HepG2 (cell line): ENCODE data around the gene SH2D3C. TPM values are rescaled to one million over a fixed set of nuclear protein-coding genes. Genes with fewer than 3 reads are reported as not detected.

Source experiments
- ATAC-seq: fragments of 200-7000 bp; cut with Tn5 transposase; 3 replicates; pipeline ENCODE4 v1.9.1; 2020; ENCODE audit warnings: mild to moderate bottlenecking, moderate library complexity
- BruUV-seq: library from RNA; stranded (reverse); fragments of 400-500 nt; replicated peaks from 2 replicates; lab custom pipeline; 2021; lab: Mats Ljungman, UMichigan
- CTCF ChIA-PET: fragments of 300-600 bp; formaldehyde crosslinking; extraction: SDS; loops from one replicate; lab custom pipeline; 2021; ENCODE audit warnings: low total read pairs, inconsistent platforms, low intra/inter-chr PET ratio; lab: Yijun Ruan, JAX
- POLR2A ChIA-PET: fragments of 350-600 bp; sonication (Branson Sonifier 250); formaldehyde crosslinking; loops from one replicate; lab custom pipeline; 2020; ENCODE audit warnings: antibody characterized with exemption, inconsistent platforms; lab: Yijun Ruan, JAX
- DNase-seq: peaks from one replicate; pipeline ENCODE4 v3.0.0-alpha.2; 2015; ENCODE audit warnings: low spot score
- FAIRE-seq: peaks from 3 replicates; lab custom pipeline; 2011; peaks lifted over from hg19 to GRCh38; lab: Jason Lieb, UNC
- H2AFZ ChIP-seq: one replicate; pipeline ENCODE4 v1.6.1; 2011; ENCODE audit warnings: low read length, inconsistent platforms
- H3K27ac ChIP-seq: fragments of 300-600 bp; 3 replicates; pipeline ENCODE4 v1.8.0; 2011; ENCODE audit warnings: mixed run types, mild to moderate bottlenecking, mixed read lengths, low read length, inconsistent platforms; ENCODE audit not compliant: insufficient read depth; ENCODE audit errors: extremely low read length
- H3K27me3 ChIP-seq, 2 experiments: fragments of 200-600 bp in 1 of 2; 2 replicates in 1 of 2; 3 replicates in 1 of 2; pipeline versions ENCODE4 v1.6.0 to v1.8.0; 2011; ENCODE audit warnings: low read length in 2 of 2, mild to moderate bottlenecking in 2 of 2, moderate library complexity in 2 of 2, inconsistent platforms in 1 of 2; ENCODE audit not compliant: insufficient read depth in 2 of 2, control insufficient read depth in 1 of 2
- H3K36me3 ChIP-seq, 2 experiments: fragments of 200-600 bp in 1 of 2; replicated peaks in 1 of 2; 2 replicates in 1 of 2; 3 replicates in 1 of 2; pipeline versions ENCODE4 v1.5.1 to v1.8.0; 2011; ENCODE audit warnings: low read length in 2 of 2, inconsistent platforms in 1 of 2; ENCODE audit not compliant: insufficient read depth in 2 of 2, control insufficient read depth in 1 of 2
- H3K4me1 ChIP-seq: 2 replicates; pipeline ENCODE4 v1.5.1; 2012; ENCODE audit warnings: low read length, inconsistent platforms; ENCODE audit not compliant: insufficient read depth
- H3K4me2 ChIP-seq: 2 replicates; pipeline ENCODE4 v1.6.0; 2011; ENCODE audit warnings: low read depth, low read length, inconsistent platforms
- H3K4me3 ChIP-seq, 3 experiments: fragments of 200-600 bp in 1 of 3; sonication (generic), shearing (Covaris generic) in 1 of 3; replicated peaks in 1 of 3; 2 replicates each; pipeline ENCODE4 v1.5.1; 2011 to 2016; ENCODE audit warnings: low read length in 3 of 3, inconsistent platforms in 2 of 3, low read depth in 2 of 3, mild to moderate bottlenecking in 2 of 3, control low read depth in 1 of 3, mixed read lengths in 1 of 3; ENCODE audit not compliant: insufficient read depth in 1 of 3
- H3K79me2 ChIP-seq: one replicate; pipeline ENCODE4 v1.6.1; 2011; ENCODE audit warnings: low read length, inconsistent platforms; ENCODE audit not compliant: insufficient read depth
- H3K9ac ChIP-seq: 2 replicates; pipeline ENCODE4 v1.6.0; 2011; ENCODE audit warnings: mild to moderate bottlenecking, low read depth, low read length, inconsistent platforms; ENCODE audit not compliant: insufficient read depth
- H3K9me3 ChIP-seq: 2 replicates; pipeline ENCODE4 v1.5.1; 2012; ENCODE audit warnings: mild to moderate bottlenecking, low read length
- H4K20me1 ChIP-seq: 2 replicates; pipeline ENCODE4 v1.6.0; 2011; ENCODE audit warnings: inconsistent platforms, mild to moderate bottlenecking, low read length, moderate library complexity; ENCODE audit not compliant: insufficient read depth
- ELF1 ChIP-seq: sonication (generic); formaldehyde crosslinking; IDR thresholded peaks from 2 replicates; pipeline ENCODE4 v1.4.0; 2020; ENCODE audit warnings: missing genetic modification reagents
- FOXK1 ChIP-seq: sonication (generic); formaldehyde crosslinking; IDR thresholded peaks from 2 replicates; pipeline ENCODE4 v1.4.0; 2020; ENCODE audit warnings: low read depth, missing genetic modification reagents, borderline replicate concordance
- NKX3-1 ChIP-seq: sonication (generic); formaldehyde crosslinking; IDR thresholded peaks from 2 replicates; pipeline ENCODE4 v1.5.0; 2020; ENCODE audit warnings: missing genetic modification reagents
- PITX1 ChIP-seq: sonication (generic); formaldehyde crosslinking; IDR thresholded peaks from 2 replicates; pipeline ENCODE4 v1.5.1; 2020; ENCODE audit warnings: mild to moderate bottlenecking, missing genetic modification reagents
- RFXAP ChIP-seq: sonication (generic); formaldehyde crosslinking; IDR thresholded peaks from 2 replicates; pipeline ENCODE4 v1.4.0; 2020; ENCODE audit warnings: missing genetic modification reagents, borderline replicate concordance
- SATB2 ChIP-seq: sonication (generic); formaldehyde crosslinking; IDR thresholded peaks from 2 replicates; pipeline ENCODE4 v1.5.0; 2020; ENCODE audit warnings: missing genetic modification reagents
- SP1 ChIP-seq, 2 experiments: fragments of 450-650 bp in 1 of 2; sonication (generic) in 1 of 2; formaldehyde crosslinking in 1 of 2; IDR thresholded peaks; 2 replicates each; pipeline versions ENCODE4 v1.4.0 to v1.6.1; 2016 to 2020; ENCODE audit warnings: missing genetic modification reagents in 1 of 2
- TBP ChIP-seq: sonication (generic); formaldehyde crosslinking; IDR thresholded peaks from 2 replicates; pipeline ENCODE4 v1.5.0; 2020; ENCODE audit warnings: missing genetic modification reagents
- XBP1 ChIP-seq: sonication (generic); formaldehyde crosslinking; IDR thresholded peaks from 2 replicates; pipeline ENCODE4 v1.5.0; 2020; ENCODE audit warnings: missing genetic modification reagents
- ZNF253 ChIP-seq: sonication (generic); formaldehyde crosslinking; IDR thresholded peaks from 2 replicates; pipeline ENCODE4 v1.8.0; 2022; ENCODE audit warnings: mild to moderate bottlenecking, missing genetic modification reagents, borderline replicate concordance
- ZNF660 ChIP-seq: sonication (generic); formaldehyde crosslinking; IDR thresholded peaks from 2 replicates; pipeline ENCODE4 v1.5.1; 2020; ENCODE audit warnings: mild to moderate bottlenecking, low read depth, missing genetic modification reagents, borderline replicate concordance
- ZNF777 ChIP-seq: sonication (generic); formaldehyde crosslinking; IDR thresholded peaks from 2 replicates; pipeline ENCODE4 v1.4.0; 2020; ENCODE audit warnings: missing genetic modification reagents
- ZSCAN29 ChIP-seq: sonication (generic); formaldehyde crosslinking; conservative IDR thresholded peaks from 2 replicates; pipeline ENCODE4 v1.4.0; 2020; ENCODE audit warnings: mild to moderate bottlenecking, missing genetic modification reagents
- WGBS: methylation state at CpG from one replicate; pipeline ENCODE4 v1.1.6; 2017; ENCODE audit warnings: low lambda C conversion rate; 5-methylcytosine and 5-hydroxymethylcytosine counted together
- in situ Hi-C: cut with HindIII; loops from 2 replicates; pipeline ENCODE4 v1.10.0; 2017; ENCODE audit warnings: low pct_unique_long_range_greater_than_20kb; ENCODE audit not compliant: extremely low pct_ligation_motif_present
- intact Hi-C: fragments of 100-400 bp; cut with micrococcal nuclease; formaldehyde crosslinking; loops from one replicate; pipeline ENCODE4 v1.10.0; 2022; ENCODE audit not compliant: unreplicated experiment
- polyA plus RNA-seq, 8 experiments: library from polyadenylated mRNA; depleted of rRNA in 3 of 8; stranded (reverse) in 7 of 8; unstranded in 1 of 8; fragments of >200 nt; fragmentation: Illumina TruSeq in 4 of 8; extraction: Trizol in 4 of 8; gene quantifications; 2 replicates each; pipeline versions ENCODE4 v1.2.1 to v1.2.3, GENCODE V29; 2011 to 2016; ENCODE audit warnings: low read depth in 4 of 8, missing spikeins in 1 of 8, mixed read lengths in 1 of 8; ENCODE audit not compliant: insufficient read depth in 1 of 8
- total RNA-seq, 5 experiments: library from RNA; depleted of rRNA; stranded (reverse); fragments of >200 nt; fragmentation: Illumina TruSeq; extraction: Trizol; gene quantifications; 2 replicates each; pipeline ENCODE4 v1.2.3, GENCODE V29; 2016; ENCODE audit warnings: low read depth in 1 of 5
- TF ChIP-seq, protein P1 (sequence below): sonication (generic); formaldehyde crosslinking; IDR thresholded peaks from 2 replicates; pipeline ENCODE4 v1.8.1; 2022; ENCODE audit warnings: low read depth, mild to moderate bottlenecking, missing genetic modification reagents
- TF ChIP-seq, protein P2 (sequence below): sonication (generic); formaldehyde crosslinking; IDR thresholded peaks from 2 replicates; pipeline ENCODE4 v1.4.0; 2020; ENCODE audit warnings: missing genetic modification reagents
- TF ChIP-seq, protein P3 (sequence below): sonication (generic); formaldehyde crosslinking; IDR thresholded peaks from 2 replicates; pipeline ENCODE4 v1.5.0; 2020; ENCODE audit warnings: missing genetic modification reagents
- TF ChIP-seq, protein P4 (sequence below): sonication (generic); formaldehyde crosslinking; IDR thresholded peaks from 2 replicates; pipeline ENCODE4 v1.4.0; 2020; ENCODE audit warnings: mild to moderate bottlenecking, missing genetic modification reagents, borderline replicate concordance

SH2D3C gene
- total and polyA plus RNA-seq, 2 of the 13 experiments (the other 11 are each of a cell fraction or from before 2014, with no cell fraction given): not detected

DNA sequence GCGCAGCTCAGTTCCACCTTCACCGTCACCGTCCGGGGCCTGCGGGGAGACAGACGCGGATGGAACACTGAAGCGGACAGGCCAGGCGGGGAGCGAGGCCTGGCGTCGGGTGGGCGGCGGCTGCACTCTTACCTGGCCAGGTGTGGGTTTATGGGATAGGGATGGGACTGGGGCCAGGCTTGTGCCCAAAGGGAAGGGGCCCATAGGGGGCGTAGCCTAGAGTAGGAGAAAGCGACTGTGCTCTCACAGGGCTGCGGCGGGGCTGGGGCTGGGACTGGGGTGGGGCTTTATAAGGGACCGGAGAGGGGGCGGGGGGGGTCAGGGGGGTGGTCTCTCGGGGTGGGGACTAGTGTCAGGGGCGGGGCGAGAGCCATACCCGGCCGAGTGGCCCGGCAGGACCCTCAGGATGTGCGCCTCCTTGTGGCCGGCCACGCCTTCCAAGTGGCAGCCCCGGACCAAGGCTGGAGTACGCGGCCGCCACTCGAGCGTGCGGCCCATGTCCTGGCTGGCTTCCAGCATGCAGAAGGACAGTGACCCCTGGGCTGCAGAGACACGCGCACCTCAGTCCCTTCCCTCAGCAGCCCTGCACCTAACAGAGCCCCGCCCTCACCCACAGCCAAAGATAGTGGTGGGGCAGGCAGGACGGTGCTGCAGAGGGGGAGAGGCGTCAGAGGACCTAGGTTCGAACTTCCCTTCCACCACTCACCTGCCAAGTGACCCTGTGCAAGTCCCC is 47.0 kb upstream of the SH2D3C start:
- Histone ChIP-seq H3K9ac (no peak overlapping the region), H3K4me3 (peak overlapping the region in 1 of 3 experiments; percentile 56; a peak in 1 of 6 replicates), H3K4me1 (peaks cover 37% of the 10 kb centered on the region), H3K27me3 (no peaks in the 10 kb centered on the region), H3K36me3 (no peaks in the 10 kb centered on the region), H3K4me2 (peak overlapping the region; percentile 65), H3K79me2 (no peaks in the 10 kb centered on the region), H4K20me1 (no peaks in the 10 kb centered on the region), H3K27ac (no peak overlapping the region), H2AFZ (no peak overlapping the region), H3K9me3 (no peaks in the 10 kb centered on the region)
- ATAC-seq: peak; percentile 82
- no TSS peak for BruUV-seq
- ChIA-PET POLR2A (interaction anchor here (0.6 to 1.1 kb wide), 2 partner anchors 12 to 29 kb away, joined by 3 read pairs; no protein-coding TSS in a partner anchor), CTCF (interaction anchor here (0.8 to 1.1 kb wide), 3 partner anchors 22 to 96 kb away, joined by 3 to 6 read pairs (median 3); partner anchors contain the start of gene FPGS)
- in situ Hi-C loops: no loop called here
- peak; percentile 56 for DNase-seq
- no peak for FAIRE-seq
- intact Hi-C loops: no loop called here
- WGBS: 80% methylated on average over 14 of the region's 42 CpGs
- TF ChIP-seq PITX1: peak; percentile 31; the same call in 1 of the 2 replicates
- no peak for TF ChIP-seq ZNF777
- TF ChIP-seq, protein P1, sequence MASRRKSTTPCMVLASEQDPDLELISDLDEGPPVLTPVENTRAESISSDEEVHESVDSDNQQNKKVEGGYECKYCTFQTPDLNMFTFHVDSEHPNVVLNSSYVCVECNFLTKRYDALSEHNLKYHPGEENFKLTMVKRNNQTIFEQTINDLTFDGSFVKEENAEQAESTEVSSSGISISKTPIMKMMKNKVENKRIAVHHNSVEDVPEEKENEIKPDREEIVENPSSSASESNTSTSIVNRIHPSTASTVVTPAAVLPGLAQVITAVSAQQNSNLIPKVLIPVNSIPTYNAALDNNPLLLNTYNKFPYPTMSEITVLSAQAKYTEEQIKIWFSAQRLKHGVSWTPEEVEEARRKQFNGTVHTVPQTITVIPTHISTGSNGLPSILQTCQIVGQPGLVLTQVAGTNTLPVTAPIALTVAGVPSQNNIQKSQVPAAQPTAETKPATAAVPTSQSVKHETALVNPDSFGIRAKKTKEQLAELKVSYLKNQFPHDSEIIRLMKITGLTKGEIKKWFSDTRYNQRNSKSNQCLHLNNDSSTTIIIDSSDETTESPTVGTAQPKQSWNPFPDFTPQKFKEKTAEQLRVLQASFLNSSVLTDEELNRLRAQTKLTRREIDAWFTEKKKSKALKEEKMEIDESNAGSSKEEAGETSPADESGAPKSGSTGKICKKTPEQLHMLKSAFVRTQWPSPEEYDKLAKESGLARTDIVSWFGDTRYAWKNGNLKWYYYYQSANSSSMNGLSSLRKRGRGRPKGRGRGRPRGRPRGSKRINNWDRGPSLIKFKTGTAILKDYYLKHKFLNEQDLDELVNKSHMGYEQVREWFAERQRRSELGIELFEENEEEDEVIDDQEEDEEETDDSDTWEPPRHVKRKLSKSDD: 0 out of 2 replicates have a peak, but pooled peaks have one; percentile 65
- TF ChIP-seq NKX3-1: no peak
- no peak for TF ChIP-seq ZSCAN29 (CRISPR knock-in tag)
- peak; percentile 18; the same call in 1 of the 2 replicates for TF ChIP-seq RFXAP (CRISPR knock-in tag)
- TF ChIP-seq, protein P2, sequence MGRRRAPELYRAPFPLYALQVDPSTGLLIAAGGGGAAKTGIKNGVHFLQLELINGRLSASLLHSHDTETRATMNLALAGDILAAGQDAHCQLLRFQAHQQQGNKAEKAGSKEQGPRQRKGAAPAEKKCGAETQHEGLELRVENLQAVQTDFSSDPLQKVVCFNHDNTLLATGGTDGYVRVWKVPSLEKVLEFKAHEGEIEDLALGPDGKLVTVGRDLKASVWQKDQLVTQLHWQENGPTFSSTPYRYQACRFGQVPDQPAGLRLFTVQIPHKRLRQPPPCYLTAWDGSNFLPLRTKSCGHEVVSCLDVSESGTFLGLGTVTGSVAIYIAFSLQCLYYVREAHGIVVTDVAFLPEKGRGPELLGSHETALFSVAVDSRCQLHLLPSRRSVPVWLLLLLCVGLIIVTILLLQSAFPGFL (CRISPR knock-in tag): no peak
- TF ChIP-seq XBP1 (CRISPR knock-in tag): no peak
- no peak for TF ChIP-seq ZNF660 (CRISPR knock-in tag)
- TF ChIP-seq TBP: no peak
- no peak for TF ChIP-seq ZNF253
- TF ChIP-seq FOXK1 (CRISPR knock-in tag): no peak
- TF ChIP-seq SATB2: no peak
- TF ChIP-seq, protein P3, sequence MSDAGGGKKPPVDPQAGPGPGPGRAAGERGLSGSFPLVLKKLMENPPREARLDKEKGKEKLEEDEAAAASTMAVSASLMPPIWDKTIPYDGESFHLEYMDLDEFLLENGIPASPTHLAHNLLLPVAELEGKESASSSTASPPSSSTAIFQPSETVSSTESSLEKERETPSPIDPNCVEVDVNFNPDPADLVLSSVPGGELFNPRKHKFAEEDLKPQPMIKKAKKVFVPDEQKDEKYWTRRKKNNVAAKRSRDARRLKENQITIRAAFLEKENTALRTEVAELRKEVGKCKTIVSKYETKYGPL (CRISPR knock-in tag): no peak
- no peak for TF ChIP-seq ELF1 (CRISPR knock-in tag)
- TF ChIP-seq, protein P4, sequence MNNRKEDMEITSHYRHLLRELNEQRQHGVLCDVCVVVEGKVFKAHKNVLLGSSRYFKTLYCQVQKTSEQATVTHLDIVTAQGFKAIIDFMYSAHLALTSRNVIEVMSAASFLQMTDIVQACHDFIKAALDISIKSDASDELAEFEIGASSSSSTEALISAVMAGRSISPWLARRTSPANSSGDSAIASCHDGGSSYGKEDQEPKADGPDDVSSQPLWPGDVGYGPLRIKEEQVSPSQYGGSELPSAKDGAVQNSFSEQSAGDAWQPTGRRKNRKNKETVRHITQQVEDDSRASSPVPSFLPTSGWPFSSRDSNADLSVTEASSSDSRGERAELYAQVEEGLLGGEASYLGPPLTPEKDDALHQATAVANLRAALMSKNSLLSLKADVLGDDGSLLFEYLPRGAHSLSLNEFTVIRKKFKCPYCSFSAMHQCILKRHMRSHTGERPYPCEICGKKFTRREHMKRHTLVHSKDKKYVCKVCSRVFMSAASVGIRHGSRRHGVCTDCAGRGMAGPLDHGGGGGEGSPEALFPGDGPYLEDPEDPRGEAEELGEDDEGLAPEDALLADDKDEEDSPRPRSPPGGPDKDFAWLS: no peak
- TF ChIP-seq SP1 (IDR thresholded peaks at IDR 0.05): no peak
- TF ChIP-seq SP1 (CRISPR knock-in tag; IDR thresholded peaks at IDR 0.05): no peak
